Cardiac septum (tissue), 1 donor: Measurements from ENCODE around the gene VHLL. TPM values are rescaled to one million over a fixed set of nuclear protein-coding genes. Genes with fewer than 3 reads are reported as not detected.

Experiments
- DNase-seq: peaks from one replicate; pipeline ENCODE4 v3.0.0-alpha.2; 2020; ENCODE audit warnings: low spot score
- intact Hi-C: fragments of 100-400 bp; cut with DNase I; formaldehyde crosslinking; loops from one replicate; pipeline ENCODE4 v1.14.0; 2022
- total RNA-seq: library from RNA; stranded (reverse); fragmentation: NEBNext Ultra II Directional; extraction: Animal tissue kit (Norgen Biotek cat#: 25700); gene quantifications from one replicate; pipeline ENCODE4 v1.2.1, GENCODE V29; 2021
- donor health status: DM: no; HTN: no; CAD: no.

VHLL gene
- total RNA-seq, 1 donor from 2014 or later, result not detected

DNA sequence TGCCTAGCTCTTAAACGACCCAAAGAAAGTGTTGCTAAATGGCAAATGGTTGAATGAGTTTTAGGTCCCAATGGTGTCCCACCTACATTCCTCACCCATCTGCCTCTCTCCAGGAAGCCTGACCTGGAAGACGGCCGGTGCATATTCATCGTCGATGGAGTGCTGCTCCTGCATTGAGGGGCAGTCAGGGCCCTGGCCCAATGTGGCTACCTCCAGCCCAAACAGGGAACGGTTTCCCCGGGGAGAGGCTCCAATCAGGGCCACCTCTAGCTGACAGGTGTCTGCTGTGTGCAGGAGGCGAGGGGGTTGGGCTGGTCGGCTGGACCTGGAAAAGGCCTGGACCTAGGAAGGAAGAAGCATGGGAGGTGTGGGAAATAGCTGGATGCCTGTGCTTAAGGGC lies 5.2 kb downstream of the VHLL start:
- intact Hi-C loops, result no loop called here
- DNase-seq, result no peak

DNA sequence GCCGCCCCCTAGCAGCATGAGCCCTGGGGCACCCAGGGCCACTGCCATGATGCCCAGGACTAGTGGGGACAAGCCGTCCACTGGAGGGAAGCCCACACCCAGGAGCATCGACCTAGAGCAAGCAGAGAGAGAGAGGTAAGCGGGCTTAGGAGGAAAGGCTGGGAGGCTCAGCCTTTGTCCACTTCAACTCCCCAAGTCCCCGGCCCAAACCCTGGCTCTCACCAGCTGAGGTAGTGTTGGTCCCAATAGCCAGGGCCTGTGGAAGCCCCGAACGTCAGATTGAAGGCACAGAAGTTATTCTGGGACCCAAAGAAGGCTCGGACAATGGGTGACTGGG lies 6.0 kb downstream of the VHLL start:
- intact Hi-C loops, result no loop called here
- DNase-seq, result no peak

DNA sequence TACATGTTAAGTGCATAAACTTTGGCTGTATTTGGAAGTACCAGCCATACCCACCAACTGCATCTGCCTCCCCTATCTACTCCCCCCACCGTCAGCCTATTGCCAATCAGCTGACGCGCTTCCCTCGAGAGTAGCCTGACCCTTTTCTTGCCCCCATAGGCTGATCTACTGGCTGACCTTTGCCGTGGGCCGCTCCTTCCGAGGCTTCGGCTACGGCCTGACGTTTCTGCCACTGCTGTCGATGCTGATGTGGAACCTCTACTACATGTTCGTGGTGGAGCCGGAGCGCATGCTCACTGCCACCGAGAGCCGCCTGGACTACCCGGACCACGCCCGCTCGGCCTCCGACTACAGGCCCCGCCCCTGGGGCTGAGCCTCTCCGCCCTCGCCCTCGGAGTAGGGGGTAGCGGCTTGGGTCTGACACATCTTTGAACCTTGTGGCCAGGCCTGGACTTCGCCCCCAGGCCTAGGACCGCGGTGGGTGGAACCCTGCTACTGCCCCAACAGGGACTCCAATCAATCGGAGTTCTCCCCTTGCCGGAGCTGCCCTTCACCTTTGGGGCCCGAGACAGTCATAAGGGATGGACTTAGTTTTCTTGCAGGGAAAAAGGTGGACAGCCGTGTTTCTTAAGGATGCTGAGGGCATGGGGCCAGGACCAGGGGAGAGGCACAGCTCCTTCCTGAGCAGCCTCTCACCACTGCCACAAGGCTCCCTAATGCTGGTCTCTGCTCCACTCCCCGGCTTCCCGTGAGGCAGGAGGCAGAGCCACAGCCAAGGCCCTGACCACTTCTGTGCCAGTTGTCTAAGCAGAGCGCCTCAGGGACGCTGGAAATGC lies 7.7 kb downstream of the VHLL start:
- intact Hi-C loops, result no loop called here

DNA sequence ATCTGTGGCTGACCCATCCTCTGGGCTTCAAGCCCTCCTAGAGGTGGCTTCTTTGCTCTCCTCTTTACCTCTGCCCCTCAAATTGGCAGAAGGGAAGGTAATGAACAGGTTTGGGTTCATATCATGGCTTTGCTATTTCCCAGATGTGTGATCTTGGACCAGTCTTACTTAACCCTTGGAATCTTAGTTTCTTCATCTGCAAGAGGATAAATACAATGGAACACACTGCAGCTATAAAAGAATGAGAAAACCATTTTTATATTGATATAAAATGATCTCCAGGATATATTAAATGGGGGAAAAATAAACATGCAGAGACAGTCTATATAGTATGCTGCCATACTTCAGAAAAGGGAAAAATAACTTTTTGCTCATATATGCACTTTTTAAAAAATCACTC lies 9.2 kb downstream of the VHLL start:
- intact Hi-C loops, result no loop called here
- no peak for DNase-seq

More for the DNA sequence above, 7.7 kb downstream of the VHLL start:
- peak; percentile 96 for DNase-seq

DNA sequence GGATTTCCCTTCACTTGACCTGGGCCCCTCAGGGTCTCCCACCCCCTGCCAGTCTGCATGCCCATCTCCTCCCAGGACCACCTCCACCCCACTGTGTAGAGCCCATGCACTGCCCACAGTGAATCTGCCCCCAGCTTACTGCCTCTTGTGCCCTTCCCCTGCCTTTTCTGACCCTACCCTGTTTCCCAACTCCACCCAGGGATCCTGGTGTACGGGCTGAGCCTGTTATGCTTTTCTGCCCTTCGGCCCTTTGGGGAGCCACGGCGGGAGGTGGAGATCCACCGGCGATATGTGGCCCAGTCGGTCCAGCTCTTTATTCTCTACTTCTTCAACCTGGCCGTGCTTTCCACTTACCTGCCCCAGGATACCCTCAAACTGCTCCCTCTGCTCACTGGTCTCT lies 13.0 kb downstream of the VHLL start:
- intact Hi-C loops, result no loop called here
- DNase-seq, result no peak

DNA sequence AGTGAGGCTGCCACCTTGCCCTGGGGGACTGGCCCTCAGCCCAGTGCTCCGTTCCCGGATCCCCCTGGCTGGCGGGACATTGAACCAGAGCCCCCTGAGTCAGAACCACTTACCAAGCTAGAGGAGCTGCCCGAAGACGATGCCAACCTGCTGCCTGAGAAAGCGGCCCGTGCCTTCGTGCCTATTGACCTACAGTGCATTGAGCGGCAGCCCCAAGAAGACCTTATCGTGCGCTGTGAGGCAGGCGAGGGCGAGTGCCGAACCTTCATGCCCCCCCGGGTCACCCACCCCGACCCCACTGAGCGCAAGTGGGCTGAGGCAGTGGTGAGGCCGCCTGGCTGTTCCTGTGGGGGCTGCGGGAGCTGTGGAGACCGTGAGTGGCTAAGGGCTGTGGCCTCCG lies 13.7 kb downstream of the VHLL start:
- no peak for DNase-seq
- intact Hi-C loops, result no loop called here

DNA sequence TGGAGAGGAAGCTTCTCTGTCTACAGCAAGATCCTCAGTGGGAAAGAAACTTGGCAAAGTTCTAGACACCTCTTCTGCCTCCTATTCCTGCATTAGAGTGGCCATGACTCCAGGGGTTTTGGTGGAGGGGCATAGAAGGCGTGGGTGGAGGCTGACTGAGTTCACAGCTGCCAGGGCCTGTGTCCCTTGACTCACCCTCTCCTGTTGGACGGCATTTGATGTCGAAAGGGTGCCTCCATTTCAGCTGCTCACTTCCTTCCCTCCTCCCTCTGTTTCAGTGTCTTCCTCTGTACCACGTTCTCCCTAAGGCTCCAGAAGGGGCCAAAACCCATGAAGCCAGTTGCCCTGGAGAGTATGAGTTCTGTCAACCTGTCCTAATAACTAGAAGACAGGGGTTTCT lies 14.3 kb downstream of the VHLL start:
- intact Hi-C loops, result loop anchor here (5.0 kb wide), 1 partner anchor 122 kb away; no protein-coding TSS in a partner anchor
- DNase-seq, result no peak

DNA sequence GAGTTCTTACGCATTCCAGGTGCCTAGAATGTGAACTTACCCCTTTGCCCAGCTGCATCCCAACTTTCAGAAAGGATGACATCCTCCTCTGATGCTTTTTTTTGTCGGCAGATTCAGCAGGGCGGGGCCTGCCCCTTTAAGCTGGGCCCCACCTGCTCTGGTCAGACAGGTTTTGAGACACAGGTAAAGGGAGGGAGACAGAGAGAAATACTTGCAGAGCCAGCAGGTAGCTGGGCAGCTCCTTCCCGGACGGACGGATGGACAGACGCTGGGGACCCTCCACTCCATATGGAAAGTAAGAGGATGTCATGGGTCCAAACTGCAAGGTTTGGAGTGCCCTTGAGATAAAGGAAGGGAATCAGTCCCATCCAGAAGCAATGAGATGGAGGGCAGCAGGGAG lies 15.0 kb downstream of the VHLL start, which contains the start of gene TMEM79:
Gene TMEM79 (plus strand): TSS at position 214 of the 400 bp plus-strand sequence. CDS start 902 bp downstream, outside the sequence.
- intact Hi-C loops, result loop anchor here (5.0 kb wide), 1 partner anchor 122 kb away; no protein-coding TSS in a partner anchor
- no peak for DNase-seq

DNA sequence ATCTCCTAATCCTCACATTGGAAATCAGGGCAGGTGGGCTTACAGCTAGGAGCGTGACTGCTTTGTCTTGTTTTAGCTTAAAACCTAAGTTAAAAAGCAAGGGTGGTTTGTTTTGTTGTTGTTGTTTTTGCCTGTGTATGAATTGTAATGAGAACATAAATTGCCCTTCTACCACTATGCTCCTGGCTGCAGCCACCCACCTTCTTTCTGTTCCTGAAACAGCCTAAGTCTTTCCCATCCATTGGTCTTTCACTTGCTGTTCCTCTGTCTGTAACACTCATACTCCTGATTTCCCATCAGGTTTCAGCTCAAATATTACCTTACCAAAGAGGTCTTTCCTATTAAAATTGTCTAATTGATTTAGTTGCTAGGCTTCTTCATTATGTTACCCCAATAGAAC lies 15.6 kb downstream of the VHLL start:
- DNase-seq, result no peak
- intact Hi-C loops, result loop anchor here (5.0 kb wide), 1 partner anchor 121 kb away; no protein-coding TSS in a partner anchor

DNA sequence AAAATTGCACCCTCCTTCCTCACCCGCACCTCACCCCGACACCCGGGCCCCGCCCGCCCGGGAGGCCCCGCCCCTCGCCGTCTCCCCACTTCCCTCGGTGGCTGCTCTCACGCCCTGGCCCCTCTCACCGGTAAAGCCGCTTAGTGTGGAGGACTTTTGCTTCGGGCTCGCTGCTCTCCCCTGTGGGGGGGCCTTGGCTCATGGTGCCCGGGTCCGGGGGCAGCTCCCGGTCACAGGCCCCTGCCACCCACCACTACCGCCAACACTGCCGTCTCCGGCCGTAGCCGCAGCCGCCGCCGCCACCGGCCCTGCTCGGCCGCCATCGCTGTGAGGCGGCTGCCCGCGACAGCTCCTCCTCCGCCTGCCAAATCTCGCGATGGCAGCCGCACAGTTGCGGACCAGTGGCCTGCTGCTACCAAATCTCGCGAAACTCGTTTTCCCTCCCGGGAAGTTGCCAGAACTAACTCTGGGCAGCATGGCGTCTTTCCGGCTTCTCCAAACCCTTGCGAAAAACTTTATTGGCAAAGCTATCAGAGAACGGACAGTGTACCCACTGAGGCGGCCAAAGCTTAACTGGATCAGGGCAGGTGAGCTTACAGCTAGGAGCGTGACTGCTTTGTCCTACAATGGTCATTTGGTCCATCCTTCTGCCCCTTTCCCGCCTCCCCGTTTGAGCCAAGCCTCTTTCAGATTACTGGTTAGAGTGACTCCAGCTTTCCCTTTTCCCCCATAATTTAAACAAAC lies 16.5 kb downstream of the VHLL start, which contains the start of gene SMG5:
Gene SMG5 (minus strand): TSS at position 347 of the 744 bp plus-strand sequence. CDS start 145 bp downstream, at position 202.
- peak; percentile 98 for DNase-seq
- intact Hi-C loops, result loop anchor here (5.0 kb wide), 1 partner anchor 120 kb away; no protein-coding TSS in a partner anchor

DNA sequence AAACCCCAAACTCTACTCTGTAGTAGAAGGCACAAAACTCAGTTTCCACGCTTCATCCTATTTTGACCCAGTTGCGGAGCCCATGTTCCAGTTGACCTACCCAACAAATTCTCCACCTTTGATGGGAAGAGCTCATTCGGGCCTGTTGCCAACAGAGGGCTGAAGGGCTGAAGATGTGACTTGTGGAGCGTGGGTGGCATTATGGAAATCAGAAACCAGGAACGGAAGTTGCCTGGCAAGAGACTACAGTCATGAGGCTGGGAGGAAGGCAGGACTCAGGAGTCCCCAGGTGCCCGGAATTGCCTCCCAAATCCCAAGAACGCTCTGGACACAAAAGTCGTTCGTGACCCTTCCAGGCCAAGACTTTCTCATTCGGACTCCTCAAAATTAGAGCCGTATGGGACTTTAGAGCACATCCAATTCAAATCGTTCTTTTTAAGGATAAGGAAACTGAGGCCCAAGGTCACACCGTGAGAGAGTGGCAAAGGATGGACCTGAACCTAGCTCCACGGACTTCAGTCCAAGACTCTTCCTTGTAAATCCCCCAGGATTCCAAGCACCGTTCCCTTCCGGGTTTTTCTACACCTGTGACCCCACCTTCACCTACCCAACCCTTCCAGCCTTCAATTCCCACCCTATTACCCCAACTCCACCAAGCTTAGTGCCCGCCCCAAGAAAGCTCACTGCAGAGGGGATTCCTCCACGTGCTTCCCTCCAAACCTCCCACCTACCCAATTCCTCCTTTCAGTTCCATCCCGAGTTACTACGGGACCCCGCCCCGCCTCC lies 17.2 kb downstream of the VHLL start:
- intact Hi-C loops, result loop anchor here (5.0 kb wide), 1 partner anchor 120 kb away; no protein-coding TSS in a partner anchor
- DNase-seq, result no peak

DNA sequence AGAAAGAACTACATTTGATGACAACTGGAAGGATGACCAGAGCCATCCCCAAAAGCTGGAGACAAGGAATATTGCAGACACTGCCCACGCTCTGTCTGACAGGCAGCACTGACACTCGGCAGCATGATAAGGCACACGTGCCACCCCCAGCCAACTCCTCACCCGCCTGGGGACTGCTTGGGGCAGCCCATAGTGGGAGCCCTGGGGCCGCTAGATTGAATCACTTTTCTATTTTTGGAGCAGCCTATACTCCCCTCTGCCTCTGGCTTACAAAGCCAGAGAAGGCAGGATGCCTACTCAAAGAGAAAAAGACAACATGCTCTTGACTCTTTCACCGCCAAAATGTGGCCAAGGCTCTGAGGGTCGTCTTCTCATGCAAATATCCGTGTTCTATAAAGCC lies 17.8 kb downstream of the VHLL start:
- peak; percentile 88 for DNase-seq
- intact Hi-C loops, result loop anchor here (5.0 kb wide), 1 partner anchor 119 kb away; no protein-coding TSS in a partner anchor

DNA sequence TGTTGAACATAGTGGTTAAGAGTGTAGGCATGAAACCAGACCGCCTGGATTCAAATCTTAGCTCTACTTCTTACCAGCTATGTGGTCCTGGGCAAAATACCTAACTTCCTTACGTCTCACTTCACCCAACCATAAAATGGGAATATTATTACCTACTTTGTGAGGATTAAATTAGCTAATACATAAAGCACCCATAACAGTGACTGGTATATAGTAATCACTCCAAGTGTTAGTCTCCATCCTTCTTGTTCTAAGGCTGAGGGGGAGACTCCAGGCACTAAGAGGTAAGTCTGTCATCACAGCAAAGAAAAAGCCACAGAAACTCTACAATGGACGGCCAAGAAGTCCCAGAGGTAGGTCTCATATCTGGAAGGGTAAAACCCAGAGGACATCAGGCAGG lies 19.3 kb downstream of the VHLL start:
- no peak for DNase-seq
- intact Hi-C loops, result loop anchor here (5.0 kb wide), 1 partner anchor 118 kb away; no protein-coding TSS in a partner anchor

DNA sequence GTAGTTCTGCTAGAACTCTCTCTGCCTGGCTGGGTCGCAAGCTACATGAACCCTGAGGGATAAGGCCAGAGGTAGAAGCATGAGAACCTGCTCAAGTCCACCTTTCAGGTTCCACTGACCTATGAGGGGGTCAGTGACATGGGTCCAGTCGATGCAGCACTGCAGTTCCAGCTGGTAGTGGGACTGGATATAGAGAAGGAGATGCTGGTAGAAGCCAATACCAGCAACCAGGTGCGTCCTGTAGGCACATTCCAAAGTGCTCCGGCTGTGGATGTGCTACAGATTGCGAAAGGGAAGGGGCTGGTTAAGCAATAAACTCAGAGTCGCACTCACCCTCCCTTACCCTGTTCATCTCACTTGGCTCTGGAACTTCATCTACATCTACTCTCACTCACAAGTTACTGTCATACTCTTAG lies 22.1 kb downstream of the VHLL start:
- intact Hi-C loops, result no loop called here
- DNase-seq, result no peak

DNA sequence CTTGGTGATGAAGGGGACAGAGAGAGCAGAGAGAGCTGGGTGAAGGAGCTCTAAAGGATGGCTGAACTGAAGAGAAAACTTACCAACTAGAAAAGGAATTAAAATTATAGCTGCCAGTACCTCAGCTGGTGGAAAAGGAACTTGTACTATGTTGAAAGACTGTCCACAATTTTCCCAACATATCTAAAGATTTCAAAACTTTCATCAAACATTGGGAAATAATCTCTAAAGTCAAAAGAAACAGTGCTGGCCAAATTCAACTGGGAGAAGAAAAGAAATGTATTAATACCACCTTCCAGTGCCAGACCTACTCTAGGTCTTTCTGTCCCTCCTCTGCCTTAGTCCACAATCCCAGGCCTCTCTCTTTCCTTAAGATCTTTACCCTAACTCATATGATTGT lies 22.6 kb downstream of the VHLL start:
- no peak for DNase-seq
- intact Hi-C loops, result no loop called here

DNA sequence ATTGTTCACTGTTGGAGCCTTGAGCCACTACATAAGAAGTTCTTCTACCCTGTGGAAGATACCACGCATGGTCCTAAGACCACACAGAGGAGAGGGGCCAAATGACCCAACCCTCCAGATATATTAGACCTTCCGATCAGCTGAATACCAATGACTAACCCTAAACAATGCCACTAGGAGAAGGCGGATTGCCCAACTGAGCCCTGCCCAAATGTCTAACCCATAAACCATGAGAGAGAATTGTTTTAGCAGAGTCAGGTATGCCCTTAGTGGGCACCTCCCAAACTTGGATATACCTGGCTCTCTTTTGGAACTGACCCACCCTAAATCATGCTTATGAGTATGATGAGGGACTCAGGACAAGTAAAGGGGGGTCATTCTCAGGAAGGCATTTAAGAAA lies 28.8 kb downstream of the VHLL start:
- intact Hi-C loops, result no loop called here

DNA sequence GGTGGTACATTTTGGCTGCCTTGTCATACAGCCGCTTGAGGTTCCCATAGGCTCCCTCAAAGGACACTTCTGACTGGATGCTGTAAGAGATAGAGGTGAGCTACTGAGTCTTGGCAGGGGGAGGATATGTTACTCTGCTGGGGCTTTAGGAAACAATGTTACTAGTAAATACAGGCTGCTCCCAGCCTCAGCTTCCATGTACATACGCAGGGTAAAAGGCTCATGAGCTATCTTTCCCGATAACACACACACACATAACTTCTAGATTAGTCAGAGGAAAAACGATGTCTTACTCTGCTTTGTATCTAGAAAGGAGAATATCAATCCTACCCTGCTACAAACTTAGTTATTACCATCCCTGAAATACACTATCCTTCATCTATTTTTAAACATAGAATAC lies 30.8 kb downstream of the VHLL start:
- intact Hi-C loops, result loop anchor here (5.0 kb wide), 1 partner anchor 54 kb away; no protein-coding TSS in a partner anchor
- DNase-seq, result no peak

More for the DNA sequence above, 28.8 kb downstream of the VHLL start:
- no peak for DNase-seq

DNA sequence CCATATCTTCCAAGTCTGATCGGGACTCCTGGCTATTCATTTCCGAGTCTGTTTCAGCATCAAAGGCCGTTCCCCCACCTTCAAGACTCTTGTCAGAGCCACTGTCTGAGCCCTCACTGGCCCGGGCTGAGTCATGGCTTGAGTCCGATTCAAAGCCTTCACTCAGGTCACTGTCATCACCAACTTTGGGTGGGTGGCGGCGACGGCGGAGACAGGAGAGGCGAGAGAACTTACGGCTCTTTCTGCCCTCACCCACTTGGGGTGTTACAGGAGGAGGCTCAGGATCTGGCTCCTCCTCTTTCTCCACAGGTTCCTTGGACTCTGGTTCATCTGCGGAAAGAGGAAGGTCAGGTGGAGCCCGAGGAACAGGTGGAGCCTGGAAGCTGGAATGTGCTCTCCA lies 33.1 kb downstream of the VHLL start:
- no peak for DNase-seq
- intact Hi-C loops, result loop anchor here (5.0 kb wide), 1 partner anchor 56 kb away; no protein-coding TSS in a partner anchor

DNA sequence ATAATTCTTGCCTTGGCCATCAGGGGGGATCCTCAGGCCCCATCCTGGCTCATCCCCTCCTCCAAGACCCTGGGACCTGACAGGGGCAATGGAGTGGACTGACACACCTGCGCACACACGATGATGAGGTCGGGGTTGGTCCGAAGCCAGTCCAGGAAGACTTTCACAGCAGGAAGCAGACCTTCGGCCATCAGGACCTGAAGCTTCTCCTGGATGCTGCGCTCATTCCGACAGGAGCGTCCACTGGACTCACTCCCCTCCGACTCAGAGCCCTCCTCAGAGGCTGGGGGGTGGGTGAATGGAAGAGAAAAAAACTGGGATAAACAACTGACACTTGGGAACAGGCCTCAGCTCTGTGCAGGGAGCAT lies 35.8 kb downstream of the VHLL start:
- no peak for DNase-seq
- intact Hi-C loops, result no loop called here
